H9 (cell line): ENCODE data around the gene ACVR1. TPM values are rescaled to one million over a fixed set of nuclear protein-coding genes. Genes with fewer than 3 reads are reported as not detected.

Experiments
- DNase-seq: peaks from one replicate; pipeline ENCODE4 v3.0.0-alpha.2; 2017
- H2AFZ ChIP-seq: one replicate; pipeline ENCODE4 v1.6.1; 2013; ENCODE audit warnings: mild to moderate bottlenecking, low read length, control low read depth, moderate library complexity
- H2AK5ac ChIP-seq: 2 replicates; pipeline ENCODE4 v1.6.1; 2013; ENCODE audit warnings: low read length, control low read depth, mixed read lengths; ENCODE audit not compliant: insufficient read length
- H2BK120ac ChIP-seq: one replicate; pipeline ENCODE4 v1.6.1; 2013; ENCODE audit warnings: low read depth, mild to moderate bottlenecking, low read length, control low read depth, inconsistent platforms; ENCODE audit not compliant: poor library complexity, severe bottlenecking
- H2BK12ac ChIP-seq: 2 replicates; pipeline ENCODE4 v1.6.1; 2013; ENCODE audit warnings: low read length, control low read depth, mixed read lengths, low read depth; ENCODE audit not compliant: insufficient read length
- H2BK15ac ChIP-seq: 2 replicates; pipeline ENCODE4 v1.6.1; 2013; ENCODE audit warnings: low read depth, low read length, control low read depth
- H2BK20ac ChIP-seq: one replicate; pipeline ENCODE4 v1.6.1; 2013; ENCODE audit warnings: low read depth, mild to moderate bottlenecking, low read length, control low read depth, inconsistent platforms; ENCODE audit not compliant: poor library complexity, severe bottlenecking
- H2BK5ac ChIP-seq: 2 replicates; pipeline ENCODE4 v1.6.1; 2013; ENCODE audit warnings: low read length, control low read depth, mixed read lengths; ENCODE audit not compliant: insufficient read length
- H3K14ac ChIP-seq: 2 replicates; pipeline ENCODE4 v1.6.1; 2013; ENCODE audit warnings: low read length, control low read depth; ENCODE audit not compliant: insufficient read depth
- H3K18ac ChIP-seq: 2 replicates; pipeline ENCODE4 v1.6.1; 2013; ENCODE audit warnings: low read depth, mild to moderate bottlenecking, mixed read lengths, low read length, control low read depth; ENCODE audit not compliant: insufficient read length
- H3K23ac ChIP-seq: 2 replicates; pipeline ENCODE4 v1.6.1; 2013; ENCODE audit warnings: low read length, control low read depth, mixed read lengths, low read depth; ENCODE audit not compliant: insufficient read length
- H3K23me2 ChIP-seq: 2 replicates; pipeline ENCODE4 v1.6.1; 2013; ENCODE audit warnings: low read depth, mild to moderate bottlenecking, mixed read lengths, low read length, control low read depth; ENCODE audit not compliant: insufficient read length, poor library complexity, severe bottlenecking
- H3K27ac ChIP-seq: 2 replicates; pipeline ENCODE4 v1.5.1; 2013; ENCODE audit warnings: low read length, control low read depth, mixed read lengths, low read depth; ENCODE audit not compliant: insufficient read length
- H3K27me3 ChIP-seq: 2 replicates; pipeline ENCODE4 v1.6.1; 2013; ENCODE audit warnings: low read length, control low read depth, inconsistent platforms; ENCODE audit not compliant: insufficient read depth
- H3K4ac ChIP-seq: 2 replicates; pipeline ENCODE4 v1.6.1; 2013; ENCODE audit warnings: low read depth, mild to moderate bottlenecking, control low read depth, inconsistent platforms, low read length, moderate library complexity
- H3K4me1 ChIP-seq: 2 replicates; pipeline ENCODE4 v1.6.1; 2013; ENCODE audit warnings: low read length, control low read depth, inconsistent platforms; ENCODE audit not compliant: insufficient read depth
- H3K4me2 ChIP-seq: 2 replicates; pipeline ENCODE4 v1.6.1; 2013; ENCODE audit warnings: low read length, control low read depth, mixed read lengths; ENCODE audit not compliant: insufficient read length, insufficient read depth
- H3K56ac ChIP-seq: 2 replicates; pipeline ENCODE4 v1.6.1; 2013; ENCODE audit warnings: low read depth, mild to moderate bottlenecking, mixed read lengths, low read length, control low read depth; ENCODE audit not compliant: insufficient read length
- H3K79me1 ChIP-seq: 2 replicates; pipeline ENCODE4 v1.6.1; 2013; ENCODE audit warnings: low read depth, mild to moderate bottlenecking, moderate library complexity, low read length, control low read depth, inconsistent platforms; ENCODE audit not compliant: insufficient read depth, poor library complexity, severe bottlenecking
- H3K79me2 ChIP-seq: 2 replicates; pipeline ENCODE4 v1.6.1; 2013; ENCODE audit warnings: low read length, control low read depth, inconsistent platforms; ENCODE audit not compliant: insufficient read depth
- H3K9ac ChIP-seq: 2 replicates; pipeline ENCODE4 v1.6.1; 2013; ENCODE audit warnings: low read length, control low read depth, mixed read lengths; ENCODE audit not compliant: insufficient read length; ENCODE audit errors: extremely low read depth
- H3K9me3 ChIP-seq: one replicate; pipeline ENCODE4 v1.6.1; 2013; ENCODE audit warnings: low read depth, low read length, inconsistent platforms; ENCODE audit not compliant: control insufficient read depth
- H3T11ph ChIP-seq: one replicate; pipeline ENCODE4 v1.6.1; 2013; ENCODE audit warnings: mild to moderate bottlenecking, low read length, control low read depth, inconsistent platforms
- H4K20me1 ChIP-seq: one replicate; pipeline ENCODE4 v1.6.1; 2013; ENCODE audit not compliant: control insufficient read depth, insufficient read length, insufficient read depth
- H4K5ac ChIP-seq: 2 replicates; pipeline ENCODE4 v1.6.1; 2013; ENCODE audit warnings: low read depth, mild to moderate bottlenecking, mixed read lengths, low read length, control low read depth; ENCODE audit not compliant: insufficient read length
- H4K8ac ChIP-seq: replicated peaks from 2 replicates; pipeline ENCODE4 v1.6.1; 2013; ENCODE audit warnings: low read length, control low read depth, mixed read lengths, low read depth; ENCODE audit not compliant: insufficient read length
- H4K91ac ChIP-seq: 2 replicates; pipeline ENCODE4 v1.6.1; 2013; ENCODE audit warnings: low read depth, mild to moderate bottlenecking, moderate library complexity, mixed read lengths, low read length, control low read depth; ENCODE audit not compliant: insufficient read length
- H3K27ac Mint-ChIP-seq, 3 experiments: 2 replicates in 2 of 3; 3 replicates in 1 of 3; pipeline ENCODE4 v1.8.0; 2020 to 2021; ENCODE audit warnings: mixed read lengths in 3 of 3, mild to moderate bottlenecking in 1 of 3, moderate library complexity in 1 of 3
- H3K27me3 Mint-ChIP-seq: 2 replicates; pipeline ENCODE4 v1.8.0; 2021; ENCODE audit warnings: low read depth, mild to moderate bottlenecking, moderate library complexity, mixed read lengths
- H3K36me3 Mint-ChIP-seq, 3 experiments: 2 replicates in 2 of 3; 3 replicates in 1 of 3; pipeline ENCODE4 v1.8.0; 2020 to 2021; ENCODE audit warnings: low read depth in 3 of 3, mixed read lengths in 3 of 3; ENCODE audit not compliant: insufficient read depth in 1 of 3
- H3K4me1 Mint-ChIP-seq, 2 experiments: 2 replicates each; pipeline ENCODE4 v1.8.0; 2020; ENCODE audit warnings: mixed read lengths in 2 of 2
- H3K4me3 Mint-ChIP-seq, 2 experiments: 2 replicates in 1 of 2; 3 replicates in 1 of 2; pipeline ENCODE4 v1.8.0; 2020 to 2021; ENCODE audit warnings: mild to moderate bottlenecking in 2 of 2, mixed read lengths in 2 of 2, moderate library complexity in 1 of 2
- H3K9me3 Mint-ChIP-seq, 2 experiments: 2 replicates in 1 of 2; 3 replicates in 1 of 2; pipeline ENCODE4 v1.8.0; 2020; ENCODE audit warnings: mild to moderate bottlenecking in 2 of 2, mixed read lengths in 2 of 2, moderate library complexity in 1 of 2
- CTCF ChIP-seq: fragments of 200-600 bp; sonication (generic); conservative IDR thresholded peaks from 3 replicates; pipeline ENCODE4 v1.8.0; 2021; ENCODE audit warnings: antibody characterized with exemption, mild to moderate bottlenecking
- WGBS: extraction: QIAGEN DNeasy Blood & Tissue Kit; methylation state at CpG from one replicate; pipeline ENCODE4 v1.1.7; 2013; ENCODE audit warnings: missing lambda C conversion rate, low lambda C conversion rate, mixed read lengths; ENCODE audit not compliant: insufficient read length; ENCODE audit errors: extremely low coverage; 5-methylcytosine and 5-hydroxymethylcytosine counted together
- total RNA-seq: library from RNA; stranded (reverse); gene quantifications from 2 replicates; pipeline ENCODE4 v1.2.1, GENCODE V29; 2021

ACVR1 gene
- total RNA-seq, 1 experiment from 2014 or later: 21.2 TPM

DNA sequence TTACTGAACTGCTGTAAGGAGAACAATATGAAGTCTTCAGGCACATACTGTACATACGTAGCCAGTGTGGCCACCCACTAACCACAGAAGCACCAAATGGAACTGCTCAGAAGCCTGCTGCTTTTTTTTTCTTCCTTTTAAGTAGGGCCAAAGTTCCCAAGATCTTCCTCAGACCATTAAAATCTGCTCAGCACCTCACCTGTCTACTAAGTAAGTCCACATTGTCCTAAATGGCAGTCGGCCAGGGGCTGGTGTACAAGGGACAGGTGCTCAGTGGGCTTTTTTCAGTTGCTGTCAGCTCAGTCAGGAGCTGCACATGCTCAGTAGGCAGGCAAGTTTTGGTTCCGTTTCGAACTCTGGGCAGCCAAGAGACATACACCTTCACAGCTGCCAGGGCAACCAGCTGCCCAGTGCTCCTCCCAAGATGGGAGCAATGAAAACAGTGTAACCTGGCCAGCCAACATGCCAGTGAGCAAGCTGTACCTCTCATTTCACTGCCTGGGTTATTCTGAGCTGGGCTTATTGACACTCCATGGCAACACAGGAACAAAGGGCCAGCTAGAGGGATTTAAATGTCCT, 86.1 kb downstream of the ACVR1 start:
- H3K27me3 Mint-ChIP-seq: no peaks in the 10 kb centered on the region
- no peak overlapping the region for H2AFZ ChIP-seq

More for the DNA sequence above, 86.1 kb downstream of the ACVR1 start:
- Histone ChIP-seq H3K9ac (no peak overlapping the region), H3K18ac (peak overlapping the region; percentile 41), H3K27ac (no peak overlapping the region), H3T11ph (no peak overlapping the region), H4K8ac (no peak overlapping the region), H2BK12ac (no peak overlapping the region), H4K20me1 (no peaks in the 10 kb centered on the region), H3K79me1 (no peaks in the 10 kb centered on the region), H2BK15ac (no peak overlapping the region), H3K14ac (no peak overlapping the region), H3K56ac (no peak overlapping the region), H3K4me2 (no peak overlapping the region), H3K4me1 (peaks cover 6% of the 10 kb centered on the region; the same call in 1 of the 2 replicates), H2BK5ac (no peak overlapping the region), H4K91ac (no peak overlapping the region), H3K4ac (no peak overlapping the region), H4K5ac (no peak overlapping the region), H3K9me3 (no peaks in the 10 kb centered on the region), H2BK120ac (no peak overlapping the region), H2BK20ac (no peak overlapping the region), H3K23ac (no peak overlapping the region), H2AK5ac (no peak overlapping the region), H3K23me2 (no peaks in the 10 kb centered on the region), H3K79me2 (no peaks in the 10 kb centered on the region), H3K27me3 (no peaks in the 10 kb centered on the region)
- Mint-ChIP-seq H3K27ac (peak overlapping the region in 2 of 3 experiments; percentile 13 to 29; a peak in 1 of 7 replicates), H3K4me1 (peaks cover 19 to 29% of the 10 kb centered on the region in 2 experiments), H3K4me3 (no peak overlapping the region), H3K9me3 (no peaks in the 10 kb centered on the region), H3K36me3 (peaks cover 0 to 2% (median 2%) of the 10 kb centered on the region in 3 experiments; a peak in 2 of 7 replicates)
- TF ChIP-seq CTCF: no peak
- no CpG with 5 or more reads among the region's 4 CpGs for WGBS
- no peak for DNase-seq
